HL-60 (cell line): Measurements from ENCODE around the gene SLC35A5.

Experiments
- CTCF ChIP-seq: IDR thresholded peaks from one replicate; pipeline ENCODE4 v1.5.1; 2011; ENCODE audit warnings: low read length, control low read depth, inconsistent platforms; ENCODE audit not compliant: insufficient read depth
- GABPA ChIP-seq: IDR thresholded peaks from 2 replicates; pipeline ENCODE4 v1.6.1; 2012; ENCODE audit warnings: low read depth
- POLR2AphosphoS5 ChIP-seq: IDR thresholded peaks from 2 replicates; pipeline ENCODE4 v1.6.1; 2012; ENCODE audit warnings: low read depth
- REST ChIP-seq: IDR thresholded peaks from 2 replicates; pipeline ENCODE4 v1.6.1; 2012; ENCODE audit warnings: low read depth; ENCODE audit not compliant: insufficient replicate concordance
- SPI1 ChIP-seq: IDR thresholded peaks from 2 replicates; pipeline ENCODE4 v1.6.1; 2012; ENCODE audit warnings: low read depth, mild to moderate bottlenecking, borderline replicate concordance

GRCh38 chr3:112564940-112565305, 3.1 kb downstream of the SLC35A5 start:
- TF ChIP-seq CTCF (no peak), REST (no peak), POLR2AphosphoS5 (no peak), GABPA (no peak), SPI1 (no peak)
